HG03342 (cell line): ENCODE data around the gene SEC62.

ENCODE experiments used
- ATAC-seq: cut with Tn5 transposase; IDR thresholded peaks from one replicate; pipeline ENCODE4 v1.9.1; 2021; ENCODE audit warnings: mild to moderate bottlenecking, moderate library complexity; ENCODE audit not compliant: unreplicated experiment

Gene SEC62

GRCh38 chr3:169966951-169967915 is 626 bp downstream of the SEC62 start:
- ATAC-seq = peak; percentile 36

GRCh38 chr3:169968224-169968885 is 1.7 kb downstream of the SEC62 start:
- ATAC-seq = no peak

- no peak for ATAC-seq
These were observed 2.8 kb downstream of the SEC62 start for GRCh38 chr3:169969174-169970095.

GRCh38 chr3:169970847-169971246 is 4.2 kb downstream of the SEC62 start:
- ATAC-seq = no peak

- no peak for ATAC-seq
These were observed 4.9 kb downstream of the SEC62 start for GRCh38 chr3:169971522-169971921.

GRCh38 chr3:169980055-169980454 is 13.4 kb downstream of the SEC62 start:
- ATAC-seq = no peak

GRCh38 chr3:169984292-169984691 is 17.7 kb downstream of the SEC62 start:
- no peak for ATAC-seq

GRCh38 chr3:169990431-169990830 is 23.8 kb downstream of the SEC62 start:
- no peak for ATAC-seq

GRCh38 chr3:169992156-169992555 is 25.5 kb downstream of the SEC62 start:
- no peak for ATAC-seq

- no peak for ATAC-seq
These were observed 26.2 kb downstream of the SEC62 start for GRCh38 chr3:169992781-169993180.

GRCh38 chr3:169993761-169994160 is 27.2 kb downstream of the SEC62 start:
- ATAC-seq = no peak

GRCh38 chr3:169996063-169996462 is 29.5 kb downstream of the SEC62 start:
- no peak for ATAC-seq

- peak; percentile 27 for ATAC-seq
These were observed 32.1 kb downstream of the SEC62 start for GRCh38 chr3:169998668-169999131.

- ATAC-seq = peak; percentile 95
These were observed 32.8 kb downstream of the SEC62 start for GRCh38 chr3:169999433-169999832.

GRCh38 chr3:170000051-170000450 is 33.4 kb downstream of the SEC62 start:
- no peak for ATAC-seq

- no peak for ATAC-seq
These were observed 35.6 kb downstream of the SEC62 start for GRCh38 chr3:170002231-170002630.

GRCh38 chr3:170002879-170003278 is 36.3 kb downstream of the SEC62 start:
- ATAC-seq = no peak

GRCh38 chr3:170003881-170004356 is 37.3 kb downstream of the SEC62 start:
- no peak for ATAC-seq

- ATAC-seq = peak; percentile 67
These were observed 40.5 kb downstream of the SEC62 start for GRCh38 chr3:170007031-170007663.

GRCh38 chr3:170010498-170010897 is 43.9 kb downstream of the SEC62 start:
- no peak for ATAC-seq
